DMS 273 treated with DMSO at 0.1 percent for 48 hours (cell line): ENCODE data around the gene USP49.

ENCODE experiments used
- DNase-seq: peaks from one replicate; lab custom pipeline; 2025; lab: John Stamatoyannopoulos, UW

USP49 gene

DNA sequence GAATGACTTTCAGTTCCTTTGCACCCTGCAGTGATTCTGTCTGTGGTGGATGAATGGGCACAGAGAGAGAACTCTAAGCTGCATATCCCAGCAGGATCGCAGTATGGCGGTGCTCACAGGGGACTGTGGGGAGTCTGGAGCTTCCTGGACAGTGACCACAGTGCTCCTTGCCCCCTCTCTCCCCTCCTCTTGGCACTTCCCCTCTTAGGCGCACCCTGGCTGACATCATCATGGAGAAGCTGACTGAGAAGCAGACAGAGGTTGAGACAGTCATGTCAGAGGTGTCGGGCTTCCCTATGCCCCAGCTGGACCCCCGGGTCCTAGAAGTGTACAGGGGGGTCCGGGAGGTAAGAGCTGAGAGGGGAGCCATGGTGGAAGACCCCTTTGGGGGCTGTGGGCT, 34.7 kb upstream of the USP49 start:
- no peak for DNase-seq

- DNase-seq: no peak
These were observed 32.1 kb upstream of the USP49 start for GRCh38 chr6:41927253-41927652.

- no peak for DNase-seq
These were observed 27.0 kb upstream of the USP49 start for GRCh38 chr6:41922154-41922553.

- DNase-seq: no peak
These were observed 26.5 kb upstream of the USP49 start for GRCh38 chr6:41921712-41921998.

- DNase-seq: peak; percentile 86
These were observed 25.9 kb upstream of the USP49 start, which contains the start of the genes BYSL and MED20 for GRCh38 chr6:41920921-41921711. TSS of gene BYSL (plus strand) at chr6:41921499. CDS start at chr6:41921563, 64 bp downstream. TSS of gene MED20 (minus strand) at chr6:41921139. CDS start at chr6:41921018, 121 bp downstream.

- DNase-seq: no peak
These were observed 22.4 kb upstream of the USP49 start for GRCh38 chr6:41917528-41917927.

DNA sequence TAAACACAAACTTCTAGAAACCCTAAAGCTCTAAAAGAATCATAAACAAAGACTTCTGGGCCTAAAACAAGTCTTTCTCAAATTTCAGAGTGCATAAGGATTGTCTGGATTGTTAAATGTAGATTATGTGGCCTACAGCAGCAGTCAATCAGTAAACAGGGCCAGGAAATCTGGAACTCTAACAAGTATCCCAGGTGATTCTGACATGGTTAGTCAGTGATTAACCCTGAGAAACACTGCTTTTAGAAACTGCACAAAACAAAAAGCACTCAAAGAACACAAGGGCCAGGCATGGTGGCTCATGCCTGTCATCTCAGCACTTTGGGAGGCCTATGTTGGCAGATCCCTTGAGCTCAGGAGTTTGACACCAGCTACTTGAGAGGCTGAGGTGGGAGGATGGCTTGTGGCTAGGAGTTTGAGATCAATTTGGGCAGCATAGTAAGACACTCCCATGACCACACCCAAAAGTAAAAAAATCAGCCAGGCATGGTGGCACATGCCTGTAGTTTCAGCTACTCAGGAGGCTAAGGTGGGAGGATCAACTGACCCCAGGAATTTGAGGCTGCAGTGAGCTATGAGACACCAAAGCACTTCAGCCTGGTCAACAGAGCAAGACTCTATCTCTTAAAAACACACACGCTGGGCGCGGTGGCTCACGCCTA, 19.8 kb upstream of the USP49 start:
- DNase-seq: no peak

DNA sequence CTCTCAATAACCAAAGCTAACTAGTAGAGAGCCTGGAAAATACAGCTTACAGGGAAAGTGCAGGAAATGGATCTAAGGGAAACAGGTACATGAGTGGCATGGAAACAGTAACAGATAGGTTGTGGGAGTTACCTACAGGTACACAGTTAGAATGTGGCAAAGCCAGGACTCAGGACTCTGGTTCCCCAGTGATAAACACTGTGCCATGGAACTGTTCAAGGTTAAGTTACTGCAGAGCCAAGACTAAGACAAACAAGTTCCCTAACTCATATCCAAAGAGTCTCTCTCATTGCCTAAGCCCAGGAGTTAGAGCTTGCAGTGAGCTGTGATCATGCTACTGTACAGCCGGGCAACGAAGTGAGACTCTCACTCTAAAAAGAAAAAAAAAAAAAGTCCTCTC, 19.2 kb upstream of the USP49 start:
- DNase-seq: no peak

GRCh38 chr6:41909727-41910126, 14.6 kb upstream of the USP49 start:
- no peak for DNase-seq

- no peak for DNase-seq
These were observed 6.8 kb upstream of the USP49 start for GRCh38 chr6:41901882-41902519.

DNA sequence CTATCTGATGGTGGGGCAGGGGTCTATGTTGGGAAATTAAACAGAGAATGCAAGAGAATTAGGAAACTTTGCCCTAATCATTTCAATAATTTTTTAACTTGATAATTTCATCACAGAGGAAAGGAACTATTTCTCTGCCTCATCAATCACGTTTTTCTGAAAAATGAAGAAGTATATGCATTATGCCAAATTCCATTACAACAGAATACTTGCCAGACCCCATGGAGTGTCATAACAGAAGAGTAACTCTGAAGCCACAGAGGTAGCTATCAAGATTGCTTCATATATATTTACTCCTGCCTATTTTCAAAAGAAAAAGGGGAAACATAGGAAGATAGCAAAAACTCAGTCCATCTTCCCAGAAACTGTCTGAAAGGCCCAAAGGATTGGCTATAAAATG, 5.7 kb upstream of the USP49 start:
- DNase-seq: no peak

DNA sequence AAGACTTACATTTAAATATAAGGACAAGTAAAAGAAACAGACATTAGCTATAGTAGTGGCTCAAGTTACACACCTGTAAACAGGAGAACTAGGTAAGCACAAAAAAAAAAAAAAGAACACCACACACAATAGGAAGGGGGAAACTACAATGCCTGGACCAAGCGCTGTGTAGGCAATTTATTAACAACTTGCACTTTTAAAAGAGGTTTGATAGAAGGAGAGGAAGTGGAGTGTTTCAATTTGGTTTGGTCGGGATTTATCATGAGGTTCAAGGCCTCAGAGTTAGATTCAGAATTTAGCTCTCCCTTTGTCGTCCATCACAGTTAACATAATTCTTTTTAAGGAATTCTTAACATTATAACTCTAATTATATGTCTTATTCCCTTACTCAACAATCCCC, 1.1 kb upstream of the USP49 start:
- no peak for DNase-seq

DNA sequence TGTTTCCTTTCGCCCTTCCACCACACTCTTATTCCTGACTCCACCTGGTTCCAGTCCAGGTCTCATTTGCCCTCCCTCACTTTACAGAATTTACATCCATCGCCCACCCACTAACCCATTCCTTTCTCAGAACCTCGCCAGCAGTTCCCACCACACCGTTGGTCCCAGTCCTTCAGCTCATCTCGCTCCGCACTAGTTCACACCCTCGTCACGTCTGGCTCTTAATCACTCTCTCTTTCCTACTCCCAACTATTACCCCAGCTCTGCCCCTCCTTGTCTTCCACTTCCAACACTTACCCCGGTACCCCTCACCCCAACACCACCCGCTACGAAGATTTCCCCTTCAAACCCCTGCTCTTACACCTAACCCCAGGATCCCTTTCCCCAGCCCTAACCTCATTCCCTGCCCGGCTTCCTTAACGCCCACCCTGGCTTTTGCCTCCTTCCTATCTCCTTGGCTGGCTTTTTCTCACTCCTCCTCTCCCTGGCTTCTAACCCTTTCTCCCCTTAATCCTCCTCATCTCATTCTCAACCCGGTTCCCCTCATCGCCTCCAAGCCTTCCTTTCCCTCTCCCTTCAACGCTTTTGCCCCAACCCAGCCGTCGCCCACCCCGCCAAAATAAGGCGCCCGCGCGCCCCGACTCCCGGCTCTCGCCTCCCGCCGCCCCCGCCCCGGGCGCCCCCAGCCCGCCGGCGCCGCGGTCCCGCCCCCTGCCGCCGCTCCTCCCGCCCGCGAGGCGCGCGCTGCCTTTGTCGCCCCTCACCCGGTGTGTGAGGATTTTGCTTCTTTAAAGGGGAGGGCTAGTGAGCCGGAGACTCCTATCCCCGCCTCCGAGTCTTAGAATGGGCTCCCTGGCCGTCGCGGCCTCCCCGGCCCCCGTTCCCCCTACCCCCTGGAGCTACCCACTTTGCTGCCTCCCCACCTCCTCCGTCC, 542 bp downstream of the USP49 start:
- DNase-seq: no peak

DNA sequence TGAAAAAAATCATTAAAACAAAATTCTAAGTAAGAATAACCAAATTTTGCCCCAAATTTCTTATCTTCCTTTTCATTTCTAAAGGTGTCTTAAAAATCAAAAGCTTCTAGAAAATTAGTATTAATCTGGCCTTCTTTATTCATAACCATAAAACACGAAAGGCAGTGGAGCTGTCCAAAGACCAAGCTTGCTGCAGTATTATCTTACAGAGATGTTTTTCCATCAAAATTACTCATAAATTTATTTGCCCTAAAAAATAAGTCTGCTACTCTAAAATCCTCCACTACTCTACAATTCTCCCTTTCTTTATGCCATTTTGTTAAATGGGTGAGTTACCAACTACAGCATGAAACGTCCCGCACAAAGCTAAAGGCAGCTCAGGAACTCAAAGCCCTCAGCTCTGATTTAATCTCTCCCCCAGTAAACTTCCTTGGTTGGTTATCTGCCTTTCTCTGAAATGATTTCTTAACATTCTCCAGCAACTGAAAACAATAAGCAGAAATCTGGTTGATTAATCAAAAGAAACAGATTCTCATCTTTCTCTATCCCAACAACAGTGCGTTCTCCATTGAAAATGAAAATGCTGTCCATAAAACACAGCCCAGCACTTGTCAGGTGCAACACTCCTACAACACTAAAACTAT, 2.1 kb downstream of the USP49 start:
- DNase-seq: no peak

DNA sequence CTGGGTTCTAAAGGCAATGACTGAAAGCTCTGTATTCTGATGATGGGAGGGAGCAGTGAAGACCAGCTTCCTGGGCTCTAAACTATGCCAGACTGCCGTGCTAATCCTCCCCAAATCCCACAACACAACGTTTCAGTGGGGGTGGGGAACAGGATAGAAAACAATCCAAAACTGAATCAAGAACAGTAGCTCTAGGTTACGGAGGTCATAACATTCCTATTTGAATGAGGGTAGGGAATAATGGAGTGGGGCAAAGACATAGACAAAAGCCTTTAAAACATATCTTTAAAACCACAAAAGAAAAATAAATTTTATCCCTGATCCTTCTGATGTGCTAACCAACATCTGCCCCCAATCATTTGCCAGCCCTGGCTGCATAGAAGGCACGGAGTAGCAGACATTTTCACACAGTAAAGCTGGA, 7.8 kb downstream of the USP49 start:
- no peak for DNase-seq

GRCh38 chr6:41885930-41886329, 9.2 kb downstream of the USP49 start:
- no peak for DNase-seq

DNA sequence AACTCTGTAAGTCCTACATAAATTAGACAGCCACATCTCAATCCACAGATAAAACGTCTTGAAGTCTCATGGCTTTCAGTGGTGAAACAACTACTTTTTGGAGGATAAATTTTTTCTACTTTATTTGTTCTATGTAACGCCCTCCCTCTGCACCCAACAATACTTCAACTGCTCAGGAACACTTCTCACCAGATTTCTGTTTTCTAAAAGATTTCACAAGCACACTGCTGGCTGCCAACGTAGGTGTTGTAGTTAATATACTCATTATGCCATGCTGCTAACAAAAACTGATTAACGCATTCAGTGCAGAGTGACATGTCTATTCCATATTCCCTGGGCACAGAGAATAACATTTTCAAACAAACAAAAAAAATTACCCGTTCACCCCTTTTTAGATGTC, 10.2 kb downstream of the USP49 start:
- DNase-seq: no peak

- DNase-seq: no peak
These were observed 13.7 kb downstream of the USP49 start for GRCh38 chr6:41881506-41881905.

GRCh38 chr6:41878961-41879405, 16.2 kb downstream of the USP49 start:
- no peak for DNase-seq

DNA sequence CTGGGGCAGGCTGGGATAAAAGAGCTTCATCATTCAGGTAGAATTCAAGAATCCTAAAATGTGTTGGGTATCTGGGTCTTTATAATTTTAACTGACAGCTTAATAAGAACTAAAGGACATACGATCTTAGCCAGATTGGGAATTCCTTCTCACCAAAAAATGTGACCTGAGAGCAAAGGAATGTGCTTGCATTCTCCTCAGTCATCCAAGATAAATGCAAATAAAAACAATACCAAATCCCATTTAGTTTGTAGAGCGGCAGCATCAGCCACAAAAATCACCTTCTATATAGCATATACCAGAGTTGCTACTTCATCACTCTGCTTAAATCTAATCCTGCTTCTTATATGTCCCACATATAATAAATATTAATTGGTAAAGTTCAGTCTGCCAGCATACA, 16.9 kb downstream of the USP49 start:
- DNase-seq: no peak

- no peak for DNase-seq
These were observed 18.0 kb downstream of the USP49 start for GRCh38 chr6:41877051-41877680.
